Measurements from ENCODE around the gene TGFBR3. TPM values are rescaled to one million over a fixed set of nuclear protein-coding genes. Genes with fewer than 3 reads are reported as not detected.

TGFBR3 gene
- total RNA-seq, 2 donors from 2014 or later, result 60.8 to 62.4 TPM

DNA sequence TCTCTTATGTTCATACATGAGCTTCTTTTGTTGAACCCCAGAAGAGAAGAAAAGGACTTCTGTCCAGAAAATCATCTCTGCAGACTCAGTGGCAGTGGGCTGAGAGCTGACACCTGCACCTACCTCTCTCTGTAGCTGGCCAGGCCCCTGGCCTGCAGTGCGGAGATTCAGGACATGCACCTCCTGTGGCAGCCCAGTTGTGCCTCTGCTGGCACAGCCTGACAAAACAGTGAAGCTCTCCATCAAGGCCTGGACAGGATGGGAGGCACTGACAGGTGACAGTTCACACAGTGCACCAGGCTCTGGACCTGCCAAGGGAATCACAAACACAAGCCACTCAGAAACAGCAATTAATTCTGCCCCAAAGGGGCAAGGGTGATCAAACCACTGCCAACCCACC lies 88.8 kb downstream of the TGFBR3 start:
- no peaks in the 10 kb centered on the region for H3K36me3 ChIP-seq
- ATAC-seq (ENCODE audit: insufficient number of reproducible peaks, low FRiP score, low read depth) (no peak), DNase-seq (ENCODE audit: low spot score) (no peak)
- no peaks in the 10 kb centered on the region for H3K9me3 ChIP-seq
- H3K27me3 ChIP-seq (replicated peaks; ENCODE audit: insufficient read depth), result no peaks in the 10 kb centered on the region
- H3K4me1 ChIP-seq (ENCODE audit: control insufficient read depth in 1 of 2, low read depth in 2 of 2), result peaks cover 18 to 20% of the 10 kb centered on the region in 2 donors
- TF ChIP-seq, protein P1, sequence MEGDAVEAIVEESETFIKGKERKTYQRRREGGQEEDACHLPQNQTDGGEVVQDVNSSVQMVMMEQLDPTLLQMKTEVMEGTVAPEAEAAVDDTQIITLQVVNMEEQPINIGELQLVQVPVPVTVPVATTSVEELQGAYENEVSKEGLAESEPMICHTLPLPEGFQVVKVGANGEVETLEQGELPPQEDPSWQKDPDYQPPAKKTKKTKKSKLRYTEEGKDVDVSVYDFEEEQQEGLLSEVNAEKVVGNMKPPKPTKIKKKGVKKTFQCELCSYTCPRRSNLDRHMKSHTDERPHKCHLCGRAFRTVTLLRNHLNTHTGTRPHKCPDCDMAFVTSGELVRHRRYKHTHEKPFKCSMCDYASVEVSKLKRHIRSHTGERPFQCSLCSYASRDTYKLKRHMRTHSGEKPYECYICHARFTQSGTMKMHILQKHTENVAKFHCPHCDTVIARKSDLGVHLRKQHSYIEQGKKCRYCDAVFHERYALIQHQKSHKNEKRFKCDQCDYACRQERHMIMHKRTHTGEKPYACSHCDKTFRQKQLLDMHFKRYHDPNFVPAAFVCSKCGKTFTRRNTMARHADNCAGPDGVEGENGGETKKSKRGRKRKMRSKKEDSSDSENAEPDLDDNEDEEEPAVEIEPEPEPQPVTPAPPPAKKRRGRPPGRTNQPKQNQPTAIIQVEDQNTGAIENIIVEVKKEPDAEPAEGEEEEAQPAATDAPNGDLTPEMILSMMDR (IDR thresholded peaks at IDR 0.05), result no peak
- H3K4me3 ChIP-seq, result no peak overlapping the region
- no peak overlapping the region for H3K27ac ChIP-seq

DNA sequence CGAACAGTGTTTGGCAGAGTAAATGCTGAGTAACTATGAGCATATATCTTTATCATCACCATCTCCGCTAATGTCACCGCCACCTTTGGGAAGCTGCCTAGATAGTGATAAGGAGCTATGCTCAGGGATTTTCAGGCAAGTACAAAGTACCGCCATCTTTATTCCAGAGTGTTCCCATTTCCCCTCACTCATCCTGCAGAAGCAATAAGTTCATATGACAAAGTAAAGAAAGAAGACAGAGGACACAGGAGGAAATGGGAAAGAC lies 89.6 kb downstream of the TGFBR3 start:
- Histone ChIP-seq H3K4me3 (no peak overlapping the region), H3K27ac (no peak overlapping the region), H3K27me3 (replicated peaks; ENCODE audit: insufficient read depth) (no peaks in the 10 kb centered on the region), H3K9me3 (no peaks in the 10 kb centered on the region), H3K4me1 (ENCODE audit: control insufficient read depth in 1 of 2, low read depth in 2 of 2) (peaks cover 18 to 20% of the 10 kb centered on the region in 2 donors), H3K36me3 (no peaks in the 10 kb centered on the region)
- no peak for ATAC-seq (ENCODE audit: insufficient number of reproducible peaks, low FRiP score, low read depth)
- DNase-seq (ENCODE audit: low spot score), result no peak
- TF ChIP-seq, protein P1 (IDR thresholded peaks at IDR 0.05), result no peak

DNA sequence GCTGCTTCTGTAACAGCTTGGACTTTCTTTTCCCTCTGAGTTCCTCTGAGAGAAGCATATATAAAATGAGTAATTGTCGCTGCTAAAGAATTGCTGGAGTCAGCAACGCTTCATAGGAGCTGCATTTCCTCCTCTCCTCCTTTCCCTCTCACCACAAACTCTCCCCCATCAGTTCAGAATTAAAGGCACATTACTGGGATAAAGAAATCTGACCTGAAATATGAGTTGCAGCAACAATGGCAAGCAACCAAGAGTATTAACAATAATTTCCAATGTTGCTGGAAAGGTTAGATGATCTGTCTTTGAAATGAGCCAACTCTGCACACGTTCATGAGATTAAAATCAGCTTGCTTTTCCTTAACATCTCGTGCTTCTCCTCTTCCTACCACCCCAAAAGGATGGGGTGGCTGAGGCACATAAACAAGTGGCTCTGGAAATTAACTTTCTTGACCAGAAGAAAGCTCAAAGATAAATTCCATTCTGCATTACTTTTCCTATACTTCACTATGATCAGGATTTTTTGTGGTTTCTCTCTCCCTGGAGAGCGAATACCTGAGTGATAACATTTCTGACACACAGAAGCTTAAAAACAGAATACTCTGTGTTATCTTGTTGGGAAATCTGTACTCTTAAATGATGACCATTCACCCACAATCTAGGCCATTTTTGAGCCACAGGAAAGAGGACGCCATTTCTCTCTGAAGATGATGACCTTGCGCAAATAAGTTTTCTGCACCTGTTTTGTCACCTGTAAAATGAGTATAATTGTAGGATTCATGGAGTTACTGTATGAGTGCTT lies 90.2 kb downstream of the TGFBR3 start:
- peaks cover 18 to 20% of the 10 kb centered on the region in 2 donors for H3K4me1 ChIP-seq (ENCODE audit: control insufficient read depth in 1 of 2, low read depth in 2 of 2)
- no peaks in the 10 kb centered on the region for H3K9me3 ChIP-seq
- peak overlapping the region in 1 of 2 donors; percentile 31 for H3K27ac ChIP-seq
- ATAC-seq (ENCODE audit: insufficient number of reproducible peaks, low FRiP score, low read depth) (no peak), DNase-seq (ENCODE audit: low spot score) (no peak)
- TF ChIP-seq, protein P1 (IDR thresholded peaks at IDR 0.05), result no peak
- peak overlapping the region; percentile 5 for H3K4me3 ChIP-seq
- no peaks in the 10 kb centered on the region for H3K36me3 ChIP-seq
- no peaks in the 10 kb centered on the region for H3K27me3 ChIP-seq (replicated peaks; ENCODE audit: insufficient read depth)

DNA sequence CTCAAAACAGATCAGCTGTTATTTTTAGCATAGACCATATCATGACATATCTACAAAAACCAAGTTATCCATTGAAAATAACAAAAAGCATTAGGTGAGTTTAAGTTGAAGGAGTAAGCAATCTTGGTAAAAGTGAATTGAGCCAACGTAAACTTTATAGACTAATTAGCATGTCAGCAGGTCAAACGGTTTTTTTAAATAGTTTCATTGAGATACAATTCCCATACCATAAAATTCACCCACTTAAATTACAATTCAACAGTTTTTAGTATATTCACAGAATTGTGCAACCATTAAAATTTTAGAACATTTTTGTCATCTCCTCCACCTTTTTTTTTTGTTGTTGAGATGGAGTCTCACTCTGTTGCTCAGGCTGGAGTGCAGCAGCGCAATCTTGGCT lies 92.1 kb downstream of the TGFBR3 start:
- Histone ChIP-seq H3K4me3 (no peak overlapping the region), H3K27ac (no peak overlapping the region), H3K27me3 (replicated peaks; ENCODE audit: insufficient read depth) (no peaks in the 10 kb centered on the region), H3K9me3 (no peaks in the 10 kb centered on the region), H3K4me1 (ENCODE audit: control insufficient read depth in 1 of 2, low read depth in 2 of 2) (peaks cover 15 to 17% of the 10 kb centered on the region in 2 donors), H3K36me3 (no peaks in the 10 kb centered on the region)
- TF ChIP-seq, protein P1 (IDR thresholded peaks at IDR 0.05), result no peak
- no peak for ATAC-seq (ENCODE audit: insufficient number of reproducible peaks, low FRiP score, low read depth)
- DNase-seq (ENCODE audit: low spot score), result no peak

DNA sequence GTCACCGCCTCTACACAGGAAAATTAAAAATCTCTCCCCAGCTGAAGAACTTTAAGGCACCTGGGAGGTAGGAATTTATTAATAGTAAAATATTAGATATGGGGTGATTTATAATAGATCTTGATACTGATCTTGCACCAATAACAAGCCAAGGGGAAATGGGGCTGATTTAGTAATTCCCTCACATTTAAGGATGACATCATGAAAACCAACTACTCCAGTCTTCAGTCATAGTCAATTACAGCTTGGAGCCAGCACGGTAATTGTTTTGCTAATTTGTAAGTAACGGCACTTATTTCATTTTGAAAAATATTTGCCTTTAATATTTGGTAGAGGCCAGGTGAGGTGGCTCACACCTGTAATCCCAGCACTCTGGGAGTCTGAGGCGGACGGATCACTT lies 92.8 kb downstream of the TGFBR3 start:
- ATAC-seq (ENCODE audit: insufficient number of reproducible peaks, low FRiP score, low read depth) (no peak), DNase-seq (ENCODE audit: low spot score) (no peak)
- Histone ChIP-seq H3K4me3 (no peak overlapping the region), H3K4me1 (ENCODE audit: control insufficient read depth in 1 of 2, low read depth in 2 of 2) (peaks cover 12 to 16% of the 10 kb centered on the region in 2 donors), H3K27me3 (replicated peaks; ENCODE audit: insufficient read depth) (no peaks in the 10 kb centered on the region), H3K36me3 (no peaks in the 10 kb centered on the region), H3K9me3 (no peaks in the 10 kb centered on the region), H3K27ac (no peak overlapping the region)
- TF ChIP-seq, protein P1 (IDR thresholded peaks at IDR 0.05), result no peak
